Activated T-helper 2 cell treated with anti-CD3 and anti-CD28 coated beads, Interferon-gamma antibody, Interleukin-2, Interleukin-4, amounts not matched to agents 10 μg/mL and 5 μg/mL and 100 μg/mL, durations not matched to agents 14 hours and 24 hours and 36 hours (primary cell): Measurements from ENCODE around the gene XYLT1. TPM values are rescaled to one million over a fixed set of nuclear protein-coding genes. Genes with fewer than 3 reads are reported as not detected.
"Not testable (repeated sequence)": the region's sequence is repeated elsewhere in the genome, so short reads cannot be mapped to it uniquely, and the experiment has no call there.

Experiments
- DNase-seq: peaks from one replicate; pipeline ENCODE4 v3.0.0; 2021; ENCODE audit warnings: low spot score
- H3K27ac Mint-ChIP-seq: one replicate; pipeline ENCODE4 v1.8.0; 2021; ENCODE audit warnings: mixed read lengths
- H3K27me3 Mint-ChIP-seq: one replicate; pipeline ENCODE4 v1.8.0; 2021; ENCODE audit warnings: low read depth, mixed read lengths
- H3K36me3 Mint-ChIP-seq: one replicate; pipeline ENCODE4 v1.8.0; 2021; ENCODE audit warnings: low read depth, mixed read lengths
- H3K4me1 Mint-ChIP-seq: one replicate; pipeline ENCODE4 v1.8.0; 2021; ENCODE audit warnings: low read depth, mixed read lengths
- H3K4me3 Mint-ChIP-seq: one replicate; pipeline ENCODE4 v1.8.0; 2021; ENCODE audit warnings: low read depth, mild to moderate bottlenecking, moderate library complexity, mixed read lengths
- H3K9me3 Mint-ChIP-seq: one replicate; pipeline ENCODE4 v1.8.0; 2021; ENCODE audit warnings: mixed read lengths
- intact Hi-C: fragments of 100-400 bp; cut with micrococcal nuclease; formaldehyde crosslinking; loops from one replicate; pipeline ENCODE4 v1.15.1; 2023
- total RNA-seq: library from RNA; stranded (reverse); gene quantifications from 2 replicates; pipeline ENCODE4 v1.2.3, GENCODE V29; 2022

The XYLT1 gene
- total RNA-seq, 1 donor from 2014 or later: 18.9 TPM

GRCh38 chr16:17504050-17504449, 33.3 kb upstream of the XYLT1 start:
- intact Hi-C loops: no loop called here
- no peak for DNase-seq
- Mint-ChIP-seq H3K4me1 (no peaks in the 10 kb centered on the region), H3K36me3 (no peaks in the 10 kb centered on the region), H3K4me3 (no peak overlapping the region), H3K27ac (no peak overlapping the region), H3K27me3 (peaks cover 2% of the 10 kb centered on the region), H3K9me3 (peaks cover 4% of the 10 kb centered on the region)

GRCh38 chr16:17503331-17503730, 32.6 kb upstream of the XYLT1 start:
- Mint-ChIP-seq H3K36me3 (no peaks in the 10 kb centered on the region), H3K27ac (no peak overlapping the region), H3K4me1 (no peaks in the 10 kb centered on the region), H3K27me3 (peaks cover 2% of the 10 kb centered on the region), H3K4me3 (no peak overlapping the region), H3K9me3 (peaks cover 4% of the 10 kb centered on the region)
- intact Hi-C loops: no loop called here
- no peak for DNase-seq

- no peaks in the 10 kb centered on the region for H3K36me3 Mint-ChIP-seq
- no peak overlapping the region for H3K4me3 Mint-ChIP-seq
- H3K4me1 Mint-ChIP-seq: no peaks in the 10 kb centered on the region
- peaks cover 2% of the 10 kb centered on the region for H3K27me3 Mint-ChIP-seq
- H3K27ac Mint-ChIP-seq: no peak overlapping the region
- H3K9me3 Mint-ChIP-seq: no peaks in the 10 kb centered on the region
- no peak for DNase-seq
- intact Hi-C loops: no loop called here
Measured at GRCh38 chr16:17501321-17501720, 30.6 kb upstream of the XYLT1 start.

GRCh38 chr16:17499223-17499902, 28.6 kb upstream of the XYLT1 start:
- no peak for DNase-seq
- Mint-ChIP-seq H3K27ac (no peak overlapping the region), H3K27me3 (peaks cover 6% of the 10 kb centered on the region), H3K9me3 (no peaks in the 10 kb centered on the region), H3K4me1 (no peaks in the 10 kb centered on the region), H3K4me3 (no peak overlapping the region), H3K36me3 (no peaks in the 10 kb centered on the region)
- intact Hi-C loops: no loop called here

GRCh38 chr16:17497648-17498047, 26.9 kb upstream of the XYLT1 start:
- no peaks in the 10 kb centered on the region for H3K9me3 Mint-ChIP-seq
- intact Hi-C loops: no loop called here
- no peak for DNase-seq
- H3K27ac Mint-ChIP-seq: no peak overlapping the region
- no peaks in the 10 kb centered on the region for H3K36me3 Mint-ChIP-seq
- H3K4me1 Mint-ChIP-seq: no peaks in the 10 kb centered on the region
- peaks cover 5% of the 10 kb centered on the region for H3K27me3 Mint-ChIP-seq
- no peak overlapping the region for H3K4me3 Mint-ChIP-seq

GRCh38 chr16:17496891-17497290, 26.1 kb upstream of the XYLT1 start:
- DNase-seq: no peak
- Mint-ChIP-seq H3K27ac (no peak overlapping the region), H3K4me3 (no peak overlapping the region), H3K4me1 (no peaks in the 10 kb centered on the region), H3K27me3 (peaks cover 5% of the 10 kb centered on the region), H3K36me3 (no peaks in the 10 kb centered on the region), H3K9me3 (no peaks in the 10 kb centered on the region)
- intact Hi-C loops: no loop called here

- no peaks in the 10 kb centered on the region for H3K36me3 Mint-ChIP-seq
- H3K9me3 Mint-ChIP-seq: no peaks in the 10 kb centered on the region
- no peak overlapping the region for H3K4me3 Mint-ChIP-seq
- DNase-seq: no peak
- H3K27ac Mint-ChIP-seq: no peak overlapping the region
- H3K27me3 Mint-ChIP-seq: peaks cover 13% of the 10 kb centered on the region
- no peaks in the 10 kb centered on the region for H3K4me1 Mint-ChIP-seq
- intact Hi-C loops: no loop called here
Measured at GRCh38 chr16:17493012-17493411, 22.3 kb upstream of the XYLT1 start.

- no peak overlapping the region for H3K4me3 Mint-ChIP-seq
- H3K27me3 Mint-ChIP-seq: peaks cover 16% of the 10 kb centered on the region
- H3K9me3 Mint-ChIP-seq: no peaks in the 10 kb centered on the region
- H3K27ac Mint-ChIP-seq: no peak overlapping the region
- H3K4me1 Mint-ChIP-seq: no peaks in the 10 kb centered on the region
- intact Hi-C loops: no loop called here
- no peak for DNase-seq
- no peaks in the 10 kb centered on the region for H3K36me3 Mint-ChIP-seq
Measured at GRCh38 chr16:17491140-17491662, 20.4 kb upstream of the XYLT1 start.

- no peak overlapping the region for H3K27ac Mint-ChIP-seq
- peaks cover 15% of the 10 kb centered on the region for H3K27me3 Mint-ChIP-seq
- H3K4me3 Mint-ChIP-seq: no peak overlapping the region
- intact Hi-C loops: no loop called here
- no peaks in the 10 kb centered on the region for H3K4me1 Mint-ChIP-seq
- DNase-seq: no peak
- H3K9me3 Mint-ChIP-seq: no peaks in the 10 kb centered on the region
- H3K36me3 Mint-ChIP-seq: no peaks in the 10 kb centered on the region
Measured at GRCh38 chr16:17488506-17488905, 17.7 kb upstream of the XYLT1 start.

GRCh38 chr16:17483351-17483750, 12.6 kb upstream of the XYLT1 start:
- Mint-ChIP-seq H3K27me3 (peaks cover 25% of the 10 kb centered on the region), H3K36me3 (no peaks in the 10 kb centered on the region), H3K9me3 (no peaks in the 10 kb centered on the region), H3K27ac (no peak overlapping the region), H3K4me1 (peaks cover 3% of the 10 kb centered on the region), H3K4me3 (no peak overlapping the region)
- intact Hi-C loops: no loop called here
- DNase-seq: no peak

GRCh38 chr16:17482341-17482740, 11.6 kb upstream of the XYLT1 start:
- H3K4me3 Mint-ChIP-seq, H3K4me1 Mint-ChIP-seq, H3K9me3 Mint-ChIP-seq, H3K27ac Mint-ChIP-seq, intact Hi-C loops, H3K36me3 Mint-ChIP-seq, DNase-seq: not testable (repeated sequence)
- H3K27me3 Mint-ChIP-seq: peaks cover 24% of the 10 kb centered on the region

- intact Hi-C loops: no loop called here
- H3K4me1 Mint-ChIP-seq: peaks cover 7% of the 10 kb centered on the region
- H3K36me3 Mint-ChIP-seq: no peaks in the 10 kb centered on the region
- no peaks in the 10 kb centered on the region for H3K9me3 Mint-ChIP-seq
- no peak for DNase-seq
- no peak overlapping the region for H3K27ac Mint-ChIP-seq
- peaks cover 23% of the 10 kb centered on the region for H3K27me3 Mint-ChIP-seq
- H3K4me3 Mint-ChIP-seq: no peak overlapping the region
Measured at GRCh38 chr16:17481736-17482135, 11.0 kb upstream of the XYLT1 start.

- H3K9me3 Mint-ChIP-seq, intact Hi-C loops, H3K27ac Mint-ChIP-seq, DNase-seq, H3K4me3 Mint-ChIP-seq, H3K36me3 Mint-ChIP-seq: not testable (repeated sequence)
- peaks cover 10% of the 10 kb centered on the region for H3K27me3 Mint-ChIP-seq
- peaks cover 39% of the 10 kb centered on the region for H3K4me1 Mint-ChIP-seq
Measured at GRCh38 chr16:17477260-17477545, 6.4 kb upstream of the XYLT1 start.
